PC-3 (cell line): ENCODE measurements around the gene KNDC1. TPM values are rescaled to one million over a fixed set of nuclear protein-coding genes. Genes with fewer than 3 reads are reported as not detected.

Experiments
- ATAC-seq: fragments of 200-7000 bp; cut with Tn5 transposase; 2 replicates; pipeline ENCODE4 v1.9.1; 2020; ENCODE audit warnings: mild to moderate bottlenecking, moderate library complexity
- BruUV-seq: library from RNA; stranded (reverse); fragments of 400-500 nt; replicated peaks from 2 replicates; lab custom pipeline; 2021; lab: Mats Ljungman, UMichigan
- CTCF ChIA-PET: fragments of 300-600 bp; sonication (Branson Sonifier 250); formaldehyde crosslinking; loops from one replicate; lab custom pipeline; 2022; ENCODE audit warnings: antibody characterized with exemption; lab: Charles Lee
- POLR2A ChIA-PET: fragments of 300-600 bp; sonication (Branson Sonifier 250); formaldehyde crosslinking; loops from one replicate; lab custom pipeline; 2022; ENCODE audit warnings: antibody characterized with exemption; ENCODE audit not compliant: unreplicated experiment; lab: Charles Lee
- DNase-seq: peaks from one replicate; pipeline ENCODE4 v3.0.0-alpha.2; 2015
- H2AFZ ChIP-seq: fragments of 300-600 bp; sonication (generic); 2 replicates; pipeline ENCODE4 v1.6.0; 2016; ENCODE audit warnings: antibody characterized with exemption, low read length
- H3F3A ChIP-seq: fragments of 300-600 bp; sonication (generic); one replicate; pipeline ENCODE4 v1.6.0; 2017; ENCODE audit warnings: antibody characterized with exemption, low read length, control low read depth, mild to moderate bottlenecking; ENCODE audit not compliant: unreplicated experiment
- H3K27ac ChIP-seq: fragments of 300-600 bp; sonication (generic); 2 replicates; pipeline ENCODE4 v1.5.1; 2016; ENCODE audit warnings: mild to moderate bottlenecking, low read length
- H3K27me3 ChIP-seq: fragments of 300-600 bp; sonication (generic); 2 replicates; pipeline ENCODE4 v1.6.1; 2016; ENCODE audit warnings: low read length, mixed read lengths
- H3K36me3 ChIP-seq: fragments of 300-600 bp; sonication (generic); 2 replicates; pipeline ENCODE4 v1.6.1; 2016; ENCODE audit warnings: low read depth, mixed run types, low read length, mixed read lengths
- H3K4me1 ChIP-seq: fragments of 300-600 bp; sonication (generic); 2 replicates; pipeline ENCODE4 v1.5.1; 2016; ENCODE audit warnings: low read length; ENCODE audit not compliant: insufficient read depth
- H3K4me2 ChIP-seq: fragments of 300-600 bp; sonication (generic); 2 replicates; pipeline ENCODE4 v1.6.0; 2016; ENCODE audit warnings: low read length
- H3K4me3 ChIP-seq: fragments of 300-600 bp; sonication (generic); 2 replicates; pipeline ENCODE4 v1.5.1; 2016; ENCODE audit warnings: mild to moderate bottlenecking, low read length, mixed read lengths
- H3K79me2 ChIP-seq: fragments of 300-600 bp; sonication (generic); 2 replicates; pipeline ENCODE4 v1.6.1; 2017; ENCODE audit warnings: low read length, mixed read lengths
- H3K9ac ChIP-seq: fragments of 300-600 bp; sonication (generic); 2 replicates; pipeline ENCODE4 v1.6.0; 2016; ENCODE audit warnings: mild to moderate bottlenecking, low read length
- H3K9me2 ChIP-seq: fragments of 300-600 bp; sonication (generic); replicated peaks from 2 replicates; pipeline ENCODE4 v1.6.1; 2016; ENCODE audit warnings: mixed run types, low read length, mixed read lengths
- H3K9me3 ChIP-seq: fragments of 300-600 bp; sonication (generic); 2 replicates; pipeline ENCODE4 v1.6.1; 2016; ENCODE audit warnings: low read length, mixed read lengths
- H4K20me1 ChIP-seq: fragments of 300-600 bp; sonication (generic); 2 replicates; pipeline ENCODE4 v1.6.1; 2016; ENCODE audit warnings: low read length, mixed read lengths
- CTCF ChIP-seq: fragments of 300-600 bp; sonication (generic); conservative IDR thresholded peaks from 2 replicates; pipeline ENCODE4 v1.5.1; 2017; ENCODE audit warnings: antibody characterized with exemption, low read depth, mild to moderate bottlenecking, low read length
- EZH2 ChIP-seq: fragments of 300-600 bp; sonication (generic); IDR thresholded peaks from one replicate; pipeline ENCODE4 v1.6.1; 2017; ENCODE audit warnings: antibody characterized with exemption, mild to moderate bottlenecking, low read length; ENCODE audit not compliant: unreplicated experiment
- EZH2phosphoT487 ChIP-seq: fragments of 300-600 bp; sonication (generic); IDR thresholded peaks from 2 replicates; pipeline ENCODE4 v1.6.1; 2018; ENCODE audit warnings: mild to moderate bottlenecking, antibody characterized with exemption, low read length, borderline replicate concordance
- intact Hi-C: fragments of 100-400 bp; cut with micrococcal nuclease; formaldehyde crosslinking; loops from 2 replicates; pipeline ENCODE4 v1.9.0; 2023
- total RNA-seq: library from RNA; depleted of rRNA; stranded (reverse); fragments of >200 nt; gene quantifications from 2 replicates; pipeline ENCODE4 v1.2.3, GENCODE V29; 2014

Gene KNDC1
- total RNA-seq, 1 experiment from 2014 or later = not detected

- H3K27me3 ChIP-seq = no peaks in the 10 kb centered on the region
- POLR2A ChIA-PET = no interaction called here
- CTCF ChIA-PET = no interaction called here
- no TSS peak for BruUV-seq
- H3K79me2 ChIP-seq = no peaks in the 10 kb centered on the region
- no peak overlapping the region for H2AFZ ChIP-seq
- no peaks in the 10 kb centered on the region for H4K20me1 ChIP-seq
- H3K4me1 ChIP-seq = no peaks in the 10 kb centered on the region
- no peaks in the 10 kb centered on the region for H3K36me3 ChIP-seq
- H3K27ac ChIP-seq = no peak overlapping the region
- intact Hi-C loops = no loop called here
- H3K9me2 ChIP-seq = no peaks in the 10 kb centered on the region
- DNase-seq (no peak), ATAC-seq (no peak)
- TF ChIP-seq EZH2 (no peak), CTCF (no peak), EZH2phosphoT487 (no peak)
- no peak overlapping the region for H3K9ac ChIP-seq
- H3K4me2 ChIP-seq = no peak overlapping the region
- no peaks in the 10 kb centered on the region for H3F3A ChIP-seq
- no peaks in the 10 kb centered on the region for H3K9me3 ChIP-seq
- no peak overlapping the region for H3K4me3 ChIP-seq
These were observed 52.2 kb downstream of the KNDC1 start for GRCh38 chr10:133211959-133212852.

GRCh38 chr10:133212853-133213494 lies 53.0 kb downstream of the KNDC1 start:
- Histone ChIP-seq H3K9me2 (no peaks in the 10 kb centered on the region), H3K9ac (no peak overlapping the region), H3K4me1 (no peaks in the 10 kb centered on the region), H4K20me1 (no peaks in the 10 kb centered on the region), H3K27me3 (no peaks in the 10 kb centered on the region), H3K27ac (no peak overlapping the region), H3K36me3 (no peaks in the 10 kb centered on the region), H3K4me2 (no peak overlapping the region), H3K79me2 (no peaks in the 10 kb centered on the region), H3K4me3 (no peak overlapping the region), H3K9me3 (no peaks in the 10 kb centered on the region), H3F3A (no peaks in the 10 kb centered on the region), H2AFZ (no peak overlapping the region)
- ATAC-seq = no peak
- BruUV-seq = no TSS peak
- TF ChIP-seq EZH2phosphoT487 (no peak), EZH2 (no peak), CTCF (no peak)
- POLR2A ChIA-PET = no interaction called here
- CTCF ChIA-PET = no interaction called here
- DNase-seq = no peak
- intact Hi-C loops = no loop called here
